Thyroid gland (tissue), 4 donors: ENCODE data around the gene ADI1. TPM values are rescaled to one million over a fixed set of nuclear protein-coding genes. Genes with fewer than 3 reads are reported as not detected.

Experiments
- DNase-seq, 2 donors: peaks; one replicate each; pipeline ENCODE4 v3.0.0-alpha.2; 2019
- H3K27ac ChIP-seq, 3 donors: fragments of 200-600 bp; sonication (generic); 1 replicate in 2 of 3; 2 replicates in 1 of 3; pipeline ENCODE4 v1.5.1; 2016 to 2019; ENCODE audit warnings: mild to moderate bottlenecking in 1 of 3, moderate library complexity in 1 of 3
- H3K27me3 ChIP-seq: fragments of 200-600 bp; sonication (generic); one replicate; pipeline ENCODE4 v1.5.1; 2019
- H3K36me3 ChIP-seq, 2 donors: fragments of 200-600 bp; sonication (generic); one replicate each; pipeline ENCODE4 v1.5.1; 2016 to 2019
- H3K4me1 ChIP-seq, 2 donors: fragments of 200-600 bp; sonication (generic); one replicate each; pipeline ENCODE4 v1.5.1; 2017 to 2019
- H3K4me3 ChIP-seq, 3 donors: fragments of 200-600 bp; sonication (generic); replicated peaks in 1 of 3; 1 replicate in 2 of 3; 2 replicates in 1 of 3; pipeline ENCODE4 v1.5.1; 2016; ENCODE audit warnings: mild to moderate bottlenecking in 1 of 3
- H3K9me3 ChIP-seq: fragments of 200-600 bp; sonication (generic); one replicate; pipeline ENCODE4 v1.5.1; 2017
- CTCF ChIP-seq, 6 experiments: fragments of 200-600 bp in 3 of 6; fragments of 450-650 bp in 3 of 6; sonication (generic) in 3 of 6; IDR thresholded peaks; one replicate each; pipeline ENCODE4 v1.5.1; 2016 to 2019; ENCODE audit warnings: antibody characterized with exemption in 6 of 6, mild to moderate bottlenecking in 2 of 6, inconsistent platforms in 1 of 6, moderate library complexity in 1 of 6
- POLR2A ChIP-seq, 2 donors: fragments of 450-650 bp; IDR thresholded peaks; one replicate each; pipeline ENCODE4 v1.6.1; 2017; ENCODE audit warnings: antibody characterized with exemption in 2 of 2, mild to moderate bottlenecking in 2 of 2, moderate library complexity in 1 of 2
- WGBS, 2 donors: methylation state at CpG; one replicate each; pipeline ENCODE4 v1.1.5; 2017; 5-methylcytosine and 5-hydroxymethylcytosine counted together
- intact Hi-C: fragments of 100-400 bp; cut with DNase I; formaldehyde crosslinking; loops from one replicate; pipeline ENCODE4 v1.15.1; 2023
- total RNA-seq, 4 donors: library from RNA; depleted of rRNA; stranded (reverse); fragments of >200 nt; gene quantifications; one replicate each; pipeline ENCODE4 v1.2.3, GENCODE V29; 2016

ADI1 gene
- total RNA-seq, 4 donors from 2014 or later = 35.9 to 65.1 (median 59.2) TPM

- Histone ChIP-seq H3K27me3 (no peaks in the 10 kb centered on the region), H3K4me3 (no peak overlapping the region), H3K9me3 (no peaks in the 10 kb centered on the region), H3K36me3 (no peaks in the 10 kb centered on the region), H3K27ac (no peak overlapping the region), H3K4me1 (peaks cover 20 to 21% of the 10 kb centered on the region in 2 donors)
- intact Hi-C loops = loop anchor here (5.0 kb wide), 1 partner anchor 39 kb away; no protein-coding TSS in a partner anchor
- 69 to 70% methylated on average over 4 of the region's 4 CpGs for WGBS, 2 donors
- TF ChIP-seq CTCF (IDR thresholded peaks at IDR 0.05) = no peak
- no peak for TF ChIP-seq POLR2A (IDR thresholded peaks at IDR 0.05)
- DNase-seq = no peak
Measured at GRCh38 chr2:3523551-3524041, 4.3 kb upstream of the ADI1 start.

- Histone ChIP-seq H3K27ac (no peak overlapping the region), H3K36me3 (no peaks in the 10 kb centered on the region), H3K27me3 (no peaks in the 10 kb centered on the region), H3K9me3 (no peaks in the 10 kb centered on the region), H3K4me3 (no peak overlapping the region), H3K4me1 (peaks cover 22 to 23% of the 10 kb centered on the region in 2 donors)
- intact Hi-C loops = loop anchor here (5.0 kb wide), 1 partner anchor 39 kb away; no protein-coding TSS in a partner anchor
- TF ChIP-seq CTCF (IDR thresholded peaks at IDR 0.05) (no peak), POLR2A (IDR thresholded peaks at IDR 0.05) (no peak)
- 81 to 83% methylated on average over 13 of the region's 13 CpGs for WGBS, 2 donors
- no peak for DNase-seq
Measured at GRCh38 chr2:3522961-3523421, 3.7 kb upstream of the ADI1 start.

GRCh38 chr2:3520591-3520990, 1.3 kb upstream of the ADI1 start:
- Histone ChIP-seq H3K4me3 (no peak overlapping the region), H3K36me3 (no peaks in the 10 kb centered on the region), H3K4me1 (peaks cover 27 to 29% of the 10 kb centered on the region in 2 donors), H3K27me3 (no peaks in the 10 kb centered on the region), H3K9me3 (no peaks in the 10 kb centered on the region), H3K27ac (no peak overlapping the region)
- intact Hi-C loops = loop anchor here (5.0 kb wide), 1 partner anchor 42 kb away; no protein-coding TSS in a partner anchor
- no peak for DNase-seq
- TF ChIP-seq CTCF (IDR thresholded peaks at IDR 0.05) = no peak
- TF ChIP-seq POLR2A (IDR thresholded peaks at IDR 0.05) = no peak
- 95% methylated on average over 6 of the region's 6 CpGs for WGBS, 2 donors

- H3K27me3 ChIP-seq = no peaks in the 10 kb centered on the region
- peak overlapping the region; percentile 21 to 94 (median 60) for H3K4me3 ChIP-seq
- H3K27ac ChIP-seq = peak overlapping the region; percentile 93 to 99 (median 98)
- intact Hi-C loops = no loop called here
- 0 to 2% methylated on average over 16 to 21 of the region's 67 CpGs for WGBS, 2 donors
- no peaks in the 10 kb centered on the region for H3K36me3 ChIP-seq
- peak; percentile 98 for DNase-seq
- H3K4me1 ChIP-seq = peaks cover 14 to 15% of the 10 kb centered on the region in 2 donors
- TF ChIP-seq POLR2A (IDR thresholded peaks at IDR 0.05) (peak; percentile 65 to 69), CTCF (IDR thresholded peaks at IDR 0.05) (peak in 1 of 6 experiments; percentile 4)
- no peaks in the 10 kb centered on the region for H3K9me3 ChIP-seq
Measured at GRCh38 chr2:3518496-3519254, 656 bp downstream of the ADI1 start.
